Body of pancreas (tissue), 4 donors: ENCODE measurements around the gene PLAAT2.

ENCODE experiments used
- POLR2A ChIP-seq, 3 donors: fragments of 450-650 bp; IDR thresholded peaks; one replicate each; pipeline ENCODE4 v1.6.1; 2016; ENCODE audit warnings: antibody characterized with exemption in 3 of 3, mild to moderate bottlenecking in 2 of 3
- TF ChIP-seq, protein P1 (sequence below), 7 experiments: fragments of 450-650 bp in 4 of 7; fragments of 200-600 bp in 3 of 7; sonication (generic) in 3 of 7; IDR thresholded peaks; one replicate each; pipeline ENCODE4 v1.5.1; 2016 to 2019; ENCODE audit warnings: antibody characterized with exemption in 7 of 7

DNA sequence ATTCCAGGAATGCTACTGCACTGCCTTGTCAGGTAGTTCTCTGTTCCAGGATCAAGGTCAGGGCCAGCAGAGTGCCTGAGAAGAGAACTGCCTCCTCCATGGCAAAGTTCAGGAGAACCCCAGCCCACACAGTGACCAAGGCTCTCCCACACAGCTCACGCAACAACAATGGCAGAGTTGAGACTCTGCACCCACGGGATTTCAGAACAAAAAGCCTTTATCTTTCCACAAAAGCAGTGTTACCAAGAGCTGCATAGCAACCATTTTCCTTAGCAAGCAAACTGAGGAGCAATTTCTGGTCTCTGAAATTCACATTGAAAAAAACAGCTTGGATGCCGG, 40.0 kb upstream of the PLAAT2 start:
- TF ChIP-seq, protein P1, sequence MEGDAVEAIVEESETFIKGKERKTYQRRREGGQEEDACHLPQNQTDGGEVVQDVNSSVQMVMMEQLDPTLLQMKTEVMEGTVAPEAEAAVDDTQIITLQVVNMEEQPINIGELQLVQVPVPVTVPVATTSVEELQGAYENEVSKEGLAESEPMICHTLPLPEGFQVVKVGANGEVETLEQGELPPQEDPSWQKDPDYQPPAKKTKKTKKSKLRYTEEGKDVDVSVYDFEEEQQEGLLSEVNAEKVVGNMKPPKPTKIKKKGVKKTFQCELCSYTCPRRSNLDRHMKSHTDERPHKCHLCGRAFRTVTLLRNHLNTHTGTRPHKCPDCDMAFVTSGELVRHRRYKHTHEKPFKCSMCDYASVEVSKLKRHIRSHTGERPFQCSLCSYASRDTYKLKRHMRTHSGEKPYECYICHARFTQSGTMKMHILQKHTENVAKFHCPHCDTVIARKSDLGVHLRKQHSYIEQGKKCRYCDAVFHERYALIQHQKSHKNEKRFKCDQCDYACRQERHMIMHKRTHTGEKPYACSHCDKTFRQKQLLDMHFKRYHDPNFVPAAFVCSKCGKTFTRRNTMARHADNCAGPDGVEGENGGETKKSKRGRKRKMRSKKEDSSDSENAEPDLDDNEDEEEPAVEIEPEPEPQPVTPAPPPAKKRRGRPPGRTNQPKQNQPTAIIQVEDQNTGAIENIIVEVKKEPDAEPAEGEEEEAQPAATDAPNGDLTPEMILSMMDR (IDR thresholded peaks at IDR 0.05), result no peak
- no peak for TF ChIP-seq POLR2A (IDR thresholded peaks at IDR 0.05)
